Esophagus (tissue), 2 donors: ENCODE data around the gene LAP3. TPM values are rescaled to one million over a fixed set of nuclear protein-coding genes. Genes with fewer than 3 reads are reported as not detected.

Experiments used
- H3K27ac ChIP-seq, 2 donors: one replicate each; pipeline ENCODE4 v1.5.1; 2013; ENCODE audit warnings: low read depth in 2 of 2, mild to moderate bottlenecking in 2 of 2, inconsistent platforms in 1 of 2, low read length in 1 of 2, moderate library complexity in 1 of 2
- H3K27me3 ChIP-seq, 2 donors: one replicate each; pipeline ENCODE4 v1.6.1; 2013; ENCODE audit warnings: low read length in 2 of 2, control low read depth in 1 of 2, mild to moderate bottlenecking in 1 of 2; ENCODE audit not compliant: insufficient read depth in 2 of 2, control insufficient read depth in 1 of 2
- H3K36me3 ChIP-seq, 2 donors: one replicate each; pipeline ENCODE4 v1.6.1; 2013; ENCODE audit warnings: low read length in 1 of 2; ENCODE audit not compliant: control insufficient read depth in 2 of 2, insufficient read depth in 2 of 2
- H3K4me1 ChIP-seq, 2 donors: one replicate each; pipeline ENCODE4 v1.6.1; 2013; ENCODE audit warnings: low read length in 1 of 2; ENCODE audit not compliant: control insufficient read depth in 2 of 2, insufficient read depth in 2 of 2
- H3K4me3 ChIP-seq, 2 donors: one replicate each; pipeline ENCODE4 v1.5.1; 2013; ENCODE audit warnings: low read length in 2 of 2, mild to moderate bottlenecking in 2 of 2, low read depth in 1 of 2, moderate library complexity in 1 of 2
- H3K9me3 ChIP-seq, 2 donors: one replicate each; pipeline ENCODE4 v1.6.1; 2013; ENCODE audit warnings: mild to moderate bottlenecking in 2 of 2, low read depth in 1 of 2, low read length in 1 of 2, moderate library complexity in 1 of 2; ENCODE audit not compliant: control insufficient read depth in 2 of 2, insufficient read depth in 1 of 2
- WGBS, 2 donors: extraction: QIAGEN DNeasy Blood & Tissue Kit; methylation state at CpG; one replicate each; pipeline ENCODE4 v1.1.7; 2013; 5-methylcytosine and 5-hydroxymethylcytosine counted together
- polyA plus RNA-seq, 2 donors: library from polyadenylated mRNA; stranded (reverse); fragments of 200-250 nt; gene quantifications; one replicate each; pipeline ENCODE4 v1.2.3, GENCODE V29; 2013
- donor health status: healthy with polysubstance abuse.
- donor health status: Bipolar disorder and iron deficiency.

LAP3 gene
- polyA plus RNA-seq, 2 donors: 8.2 to 29.8 TPM

- no peaks in the 10 kb centered on the region for H3K27me3 ChIP-seq
- no peaks in the 10 kb centered on the region for H3K36me3 ChIP-seq
- no peaks in the 10 kb centered on the region for H3K4me1 ChIP-seq
- H3K27ac ChIP-seq: no peak overlapping the region
- peaks cover 0 to 2% of the 10 kb centered on the region in 2 donors for H3K9me3 ChIP-seq
- no peak overlapping the region for H3K4me3 ChIP-seq
- 75 to 80% methylated on average over 2 of the region's 2 CpGs for WGBS, 2 donors
These were observed 73.4 kb downstream of the LAP3 start for GRCh38 chr4:17650406-17650805.

GRCh38 chr4:17654701-17655100, 77.7 kb downstream of the LAP3 start:
- 82% methylated on average over 8 of the region's 8 CpGs for WGBS, 2 donors
- Histone ChIP-seq H3K27ac (no peak overlapping the region), H3K36me3 (no peaks in the 10 kb centered on the region), H3K4me3 (no peak overlapping the region), H3K27me3 (no peaks in the 10 kb centered on the region), H3K4me1 (no peaks in the 10 kb centered on the region), H3K9me3 (no peaks in the 10 kb centered on the region)

- no peaks in the 10 kb centered on the region for H3K9me3 ChIP-seq
- no peaks in the 10 kb centered on the region for H3K4me1 ChIP-seq
- H3K27me3 ChIP-seq: no peaks in the 10 kb centered on the region
- no peak overlapping the region for H3K27ac ChIP-seq
- no peaks in the 10 kb centered on the region for H3K36me3 ChIP-seq
- WGBS, 2 donors: 77 to 90% methylated on average over 1 of the region's 1 CpG
- no peak overlapping the region for H3K4me3 ChIP-seq
These were observed 80.1 kb downstream of the LAP3 start for GRCh38 chr4:17657090-17657489.

Other genes with a start within 250 kb of the LAP3 start
- gene QDPR, start 65.1 kb upstream of the LAP3 start, polyA plus RNA-seq: 10 to 100 TPM in 1 of 2 donors, 1 to 10 TPM in 1; 5.5 to 16.0 TPM
- gene CLRN2, start 62.0 kb upstream of the LAP3 start, polyA plus RNA-seq: not detected
- 1 to 10 TPM; 5.0 to 9.8 TPM for gene MED28, start 37.4 kb downstream of the LAP3 start, polyA plus RNA-seq
- under 1 TPM; 0.07 to 0.14 TPM for gene FAM184B, start 204.4 kb downstream of the LAP3 start, polyA plus RNA-seq
- gene DCAF16, start 233.6 kb downstream of the LAP3 start, polyA plus RNA-seq: 1 to 10 TPM; 6.5 to 7.3 TPM
- gene NCAPG, start 233.8 kb downstream of the LAP3 start, polyA plus RNA-seq: 1 to 10 TPM; 5.6 to 7.0 TPM